ENCODE results near the gene CDH4. TPM values are rescaled to one million over a fixed set of nuclear protein-coding genes. Genes with fewer than 3 reads are reported as not detected.

Gene CDH4
- total and polyA plus RNA-seq, 2 donors (not counting 1 experiment from before 2014, with no cell fraction given) = not detected

DNA sequence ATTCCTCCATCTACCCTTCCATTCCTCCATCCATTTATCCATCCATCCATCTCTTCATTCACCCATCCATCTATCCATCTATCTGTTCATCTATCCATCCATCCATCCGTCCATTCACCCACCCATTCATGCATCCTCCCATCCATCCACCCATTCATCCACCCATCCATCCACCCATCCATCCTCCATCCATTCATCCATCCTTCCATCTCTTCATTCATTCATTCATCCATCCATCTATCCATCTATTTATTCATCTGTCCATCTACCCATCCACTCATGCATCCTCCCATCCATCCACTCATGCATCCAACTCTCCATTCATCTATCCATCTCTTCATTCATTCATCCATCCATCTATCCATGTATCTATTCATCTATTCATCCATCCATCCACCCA is 380.9 kb downstream of the CDH4 start:
- no peaks in the 10 kb centered on the region for H3K27me3 Mint-ChIP-seq
- CTCF ChIA-PET = no interaction called here
- intact Hi-C loops (cut with micrococcal nuclease) = no loop called here
- no peaks in the 10 kb centered on the region for H3K36me3 ChIP-seq (replicated peaks in 1 of 2; ENCODE audit: control extremely low read depth in 1 of 2, control insufficient read depth in 1 of 2, extremely low read depth in 1 of 2, insufficient read depth in 2 of 2, low read length in 1 of 2)
- H3K9me3 ChIP-seq (ENCODE audit: control extremely low read depth in 1 of 3, control insufficient read depth in 2 of 3, insufficient read depth in 1 of 3, low read length in 2 of 3) = peaks cover 0 to 38% (median 0%) of the 10 kb centered on the region in 3 donors
- no peaks in the 10 kb centered on the region for H3K79me2 ChIP-seq (ENCODE audit: control insufficient read depth, insufficient read depth, low read length)
- H3K9me3 Mint-ChIP-seq (ENCODE audit: insufficient read depth) = peaks cover 5% of the 10 kb centered on the region
- H3K27me3 ChIP-seq (replicated peaks in 1 of 4; ENCODE audit: control extremely low read depth in 1 of 4, control insufficient read depth in 3 of 4, insufficient read depth in 4 of 4, low read length in 3 of 4) = no peaks in the 10 kb centered on the region
- H3K4me3 ChIP-seq (ENCODE audit: control extremely low read depth in 1 of 5, extremely low read depth in 1 of 5, insufficient read depth in 1 of 5, low read depth in 2 of 5, low read length in 4 of 5) = no peak overlapping the region
- H3K4me3 Mint-ChIP-seq = no peak overlapping the region
- H2AFZ ChIP-seq (ENCODE audit: insufficient read depth, low read depth, low read length, poor library complexity, severe bottlenecking) = no peak overlapping the region
- TF ChIP-seq EZH2 (IDR thresholded peaks at IDR 0.05; ENCODE audit: borderline replicate concordance, insufficient read depth, low read depth, low read length, poor library complexity, severe bottlenecking) = no peak
- TF ChIP-seq, protein P1, sequence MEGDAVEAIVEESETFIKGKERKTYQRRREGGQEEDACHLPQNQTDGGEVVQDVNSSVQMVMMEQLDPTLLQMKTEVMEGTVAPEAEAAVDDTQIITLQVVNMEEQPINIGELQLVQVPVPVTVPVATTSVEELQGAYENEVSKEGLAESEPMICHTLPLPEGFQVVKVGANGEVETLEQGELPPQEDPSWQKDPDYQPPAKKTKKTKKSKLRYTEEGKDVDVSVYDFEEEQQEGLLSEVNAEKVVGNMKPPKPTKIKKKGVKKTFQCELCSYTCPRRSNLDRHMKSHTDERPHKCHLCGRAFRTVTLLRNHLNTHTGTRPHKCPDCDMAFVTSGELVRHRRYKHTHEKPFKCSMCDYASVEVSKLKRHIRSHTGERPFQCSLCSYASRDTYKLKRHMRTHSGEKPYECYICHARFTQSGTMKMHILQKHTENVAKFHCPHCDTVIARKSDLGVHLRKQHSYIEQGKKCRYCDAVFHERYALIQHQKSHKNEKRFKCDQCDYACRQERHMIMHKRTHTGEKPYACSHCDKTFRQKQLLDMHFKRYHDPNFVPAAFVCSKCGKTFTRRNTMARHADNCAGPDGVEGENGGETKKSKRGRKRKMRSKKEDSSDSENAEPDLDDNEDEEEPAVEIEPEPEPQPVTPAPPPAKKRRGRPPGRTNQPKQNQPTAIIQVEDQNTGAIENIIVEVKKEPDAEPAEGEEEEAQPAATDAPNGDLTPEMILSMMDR (IDR thresholded peaks at IDR 0.05) = no peak
- no peak overlapping the region for H3K27ac Mint-ChIP-seq
- H3K27ac ChIP-seq (ENCODE audit: low read length in 2 of 2) = no peak overlapping the region
- POLR2A ChIA-PET = no interaction called here
- no peak for DNase-seq
- no peak overlapping the region for H3K4me2 ChIP-seq (replicated peaks; ENCODE audit: low read depth, low read length, poor library complexity, severe bottlenecking)
- H3K4me1 Mint-ChIP-seq = no peaks in the 10 kb centered on the region
- no peaks in the 10 kb centered on the region for H4K20me1 ChIP-seq (ENCODE audit: control insufficient read depth, insufficient read depth, low read length, poor library complexity, severe bottlenecking)
- no peak overlapping the region for H3K9ac ChIP-seq (ENCODE audit: low read length)
- H3K4me1 ChIP-seq (ENCODE audit: control insufficient read depth in 2 of 2, insufficient read depth in 2 of 2, low read length in 2 of 2) = no peaks in the 10 kb centered on the region
- whole genome bisulfite sequencing (ENCODE audit: insufficient coverage) = 100% methylated on average over 1 of the region's 1 CpG
- no peak for ATAC-seq (ENCODE audit: low read depth)

DNA sequence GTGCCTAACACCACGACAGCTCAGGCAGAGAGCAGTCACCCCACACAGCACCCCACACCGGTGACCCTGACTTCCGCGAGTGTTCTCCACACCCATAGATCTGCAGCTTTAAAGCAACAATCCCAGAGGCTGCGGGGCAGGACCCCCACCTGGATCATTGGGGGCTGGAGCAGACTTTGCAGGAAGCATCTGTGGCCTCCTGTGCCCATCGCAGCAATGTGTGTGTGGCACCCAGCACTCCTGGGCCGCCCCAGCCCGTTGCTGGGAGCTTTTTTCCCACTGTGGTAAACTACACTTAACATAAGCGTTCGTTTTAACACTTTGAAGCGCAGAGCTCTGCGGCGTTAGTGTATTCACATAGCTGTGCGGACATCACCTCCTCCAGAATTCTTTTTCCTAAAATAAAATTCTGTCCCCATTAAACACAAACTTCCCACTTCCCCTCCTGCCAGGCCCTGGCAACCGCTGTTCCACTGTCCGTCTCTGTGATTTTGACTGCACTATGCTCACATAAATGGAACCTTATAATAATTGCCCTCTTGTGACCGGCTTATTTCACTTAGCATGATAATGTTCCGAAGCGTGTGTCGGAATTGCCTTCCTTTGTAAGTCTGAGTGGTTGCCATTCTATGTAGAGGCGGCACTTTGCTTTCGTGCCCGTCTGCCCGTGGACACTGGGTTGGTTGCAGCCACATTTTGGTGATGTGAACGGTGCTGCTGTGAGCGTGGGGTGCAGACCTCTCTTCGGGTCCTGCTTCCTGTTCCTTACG is 382.5 kb downstream of the CDH4 start:
- Mint-ChIP-seq H3K27ac (no peak overlapping the region), H3K27me3 (no peaks in the 10 kb centered on the region), H3K9me3 (ENCODE audit: insufficient read depth) (peaks cover 5% of the 10 kb centered on the region), H3K4me1 (no peaks in the 10 kb centered on the region), H3K4me3 (no peak overlapping the region)
- CTCF ChIA-PET = interaction anchor here (0.9 kb wide), 1 partner anchor 13 kb away, joined by 3 read pairs; no protein-coding TSS in a partner anchor
- H3K36me3 ChIP-seq (replicated peaks in 1 of 2; ENCODE audit: control extremely low read depth in 1 of 2, control insufficient read depth in 1 of 2, extremely low read depth in 1 of 2, insufficient read depth in 2 of 2, low read length in 1 of 2) = no peaks in the 10 kb centered on the region
- no peak for DNase-seq
- H3K27me3 ChIP-seq (replicated peaks in 1 of 4; ENCODE audit: control extremely low read depth in 1 of 4, control insufficient read depth in 3 of 4, insufficient read depth in 4 of 4, low read length in 3 of 4) = no peaks in the 10 kb centered on the region
- no peak overlapping the region for H3K4me2 ChIP-seq (replicated peaks; ENCODE audit: low read depth, low read length, poor library complexity, severe bottlenecking)
- TF ChIP-seq, protein P1 (IDR thresholded peaks at IDR 0.05) = no peak
- TF ChIP-seq EZH2 (IDR thresholded peaks at IDR 0.05; ENCODE audit: borderline replicate concordance, insufficient read depth, low read depth, low read length, poor library complexity, severe bottlenecking) = no peak
- peaks cover 0 to 27% (median 0%) of the 10 kb centered on the region in 3 donors for H3K9me3 ChIP-seq (ENCODE audit: control extremely low read depth in 1 of 3, control insufficient read depth in 2 of 3, insufficient read depth in 1 of 3, low read length in 2 of 3)
- no peak overlapping the region for H3K9ac ChIP-seq (ENCODE audit: low read length)
- POLR2A ChIA-PET = no interaction called here
- no peak overlapping the region for H2AFZ ChIP-seq (ENCODE audit: insufficient read depth, low read depth, low read length, poor library complexity, severe bottlenecking)
- no peaks in the 10 kb centered on the region for H3K4me1 ChIP-seq (ENCODE audit: control insufficient read depth in 2 of 2, insufficient read depth in 2 of 2, low read length in 2 of 2)
- H4K20me1 ChIP-seq (ENCODE audit: control insufficient read depth, insufficient read depth, low read length, poor library complexity, severe bottlenecking) = no peaks in the 10 kb centered on the region
- no peak overlapping the region for H3K27ac ChIP-seq (ENCODE audit: low read length in 2 of 2)
- H3K79me2 ChIP-seq (ENCODE audit: control insufficient read depth, insufficient read depth, low read length) = no peaks in the 10 kb centered on the region
- intact Hi-C loops (cut with micrococcal nuclease) = no loop called here
- no peak overlapping the region for H3K4me3 ChIP-seq (ENCODE audit: control extremely low read depth in 1 of 5, extremely low read depth in 1 of 5, insufficient read depth in 1 of 5, low read depth in 2 of 5, low read length in 4 of 5)
- no peak for ATAC-seq (ENCODE audit: low read depth)
- WGBS (ENCODE audit: insufficient coverage) = 91% methylated on average over 28 of the region's 28 CpGs

Measured in B cell (primary cell).